ENCODE data around the gene ZFP36L1. TPM values are rescaled to one million over a fixed set of nuclear protein-coding genes. Genes with fewer than 3 reads are reported as not detected.

Gene ZFP36L1
- total and polyA plus RNA-seq, 10 donors, result 65.7 to 443 (median 305) TPM

DNA sequence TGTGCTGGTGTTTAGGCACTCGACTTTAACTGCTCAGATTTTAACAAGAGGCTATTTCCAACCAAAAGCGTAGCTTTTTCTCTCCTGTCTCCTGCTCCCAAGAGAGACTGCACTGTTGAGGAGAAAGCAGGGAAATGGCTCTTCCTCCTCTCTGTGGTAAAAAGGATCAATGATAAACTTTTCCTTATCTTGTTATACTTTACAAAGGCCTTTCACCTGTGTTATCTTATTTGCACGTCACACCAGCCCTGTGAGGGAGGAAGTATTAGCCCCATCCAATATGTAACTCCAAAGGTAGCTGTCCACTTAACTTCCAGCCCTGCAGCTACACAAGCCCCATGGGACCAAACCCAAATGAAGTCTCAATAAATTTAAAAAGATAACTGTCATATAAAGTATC, 32.9 kb upstream of the ZFP36L1 start:
- TF ChIP-seq, protein P1, sequence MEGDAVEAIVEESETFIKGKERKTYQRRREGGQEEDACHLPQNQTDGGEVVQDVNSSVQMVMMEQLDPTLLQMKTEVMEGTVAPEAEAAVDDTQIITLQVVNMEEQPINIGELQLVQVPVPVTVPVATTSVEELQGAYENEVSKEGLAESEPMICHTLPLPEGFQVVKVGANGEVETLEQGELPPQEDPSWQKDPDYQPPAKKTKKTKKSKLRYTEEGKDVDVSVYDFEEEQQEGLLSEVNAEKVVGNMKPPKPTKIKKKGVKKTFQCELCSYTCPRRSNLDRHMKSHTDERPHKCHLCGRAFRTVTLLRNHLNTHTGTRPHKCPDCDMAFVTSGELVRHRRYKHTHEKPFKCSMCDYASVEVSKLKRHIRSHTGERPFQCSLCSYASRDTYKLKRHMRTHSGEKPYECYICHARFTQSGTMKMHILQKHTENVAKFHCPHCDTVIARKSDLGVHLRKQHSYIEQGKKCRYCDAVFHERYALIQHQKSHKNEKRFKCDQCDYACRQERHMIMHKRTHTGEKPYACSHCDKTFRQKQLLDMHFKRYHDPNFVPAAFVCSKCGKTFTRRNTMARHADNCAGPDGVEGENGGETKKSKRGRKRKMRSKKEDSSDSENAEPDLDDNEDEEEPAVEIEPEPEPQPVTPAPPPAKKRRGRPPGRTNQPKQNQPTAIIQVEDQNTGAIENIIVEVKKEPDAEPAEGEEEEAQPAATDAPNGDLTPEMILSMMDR (IDR thresholded peaks at IDR 0.05 in 8 of 11, conservative IDR thresholded peaks at IDR 0.05 in 3 of 11), result no peak
- TF ChIP-seq POLR2AphosphoS5 (IDR thresholded peaks at IDR 0.05) (no peak), POLR2A (IDR thresholded peaks at IDR 0.05) (no peak)
- 85 to 94% (median 92%) methylated on average over 3 of the region's 3 CpGs for WGBS, 5 donors
- Histone ChIP-seq H3K4me3 (no peak overlapping the region), H3K9me3 (no peaks in the 10 kb centered on the region), H3K36me3 (no peaks in the 10 kb centered on the region), H3K27me3 (replicated peaks in 1 of 7) (no peaks in the 10 kb centered on the region), H3K4me1 (peaks cover 0 to 36% (median 24%) of the 10 kb centered on the region in 6 donors), H3K27ac (no peak overlapping the region)
- intact Hi-C loops (cut with DNase I; ENCODE audit: low total_unique reads), result no loop called here
- DNase-seq, result no peak

DNA sequence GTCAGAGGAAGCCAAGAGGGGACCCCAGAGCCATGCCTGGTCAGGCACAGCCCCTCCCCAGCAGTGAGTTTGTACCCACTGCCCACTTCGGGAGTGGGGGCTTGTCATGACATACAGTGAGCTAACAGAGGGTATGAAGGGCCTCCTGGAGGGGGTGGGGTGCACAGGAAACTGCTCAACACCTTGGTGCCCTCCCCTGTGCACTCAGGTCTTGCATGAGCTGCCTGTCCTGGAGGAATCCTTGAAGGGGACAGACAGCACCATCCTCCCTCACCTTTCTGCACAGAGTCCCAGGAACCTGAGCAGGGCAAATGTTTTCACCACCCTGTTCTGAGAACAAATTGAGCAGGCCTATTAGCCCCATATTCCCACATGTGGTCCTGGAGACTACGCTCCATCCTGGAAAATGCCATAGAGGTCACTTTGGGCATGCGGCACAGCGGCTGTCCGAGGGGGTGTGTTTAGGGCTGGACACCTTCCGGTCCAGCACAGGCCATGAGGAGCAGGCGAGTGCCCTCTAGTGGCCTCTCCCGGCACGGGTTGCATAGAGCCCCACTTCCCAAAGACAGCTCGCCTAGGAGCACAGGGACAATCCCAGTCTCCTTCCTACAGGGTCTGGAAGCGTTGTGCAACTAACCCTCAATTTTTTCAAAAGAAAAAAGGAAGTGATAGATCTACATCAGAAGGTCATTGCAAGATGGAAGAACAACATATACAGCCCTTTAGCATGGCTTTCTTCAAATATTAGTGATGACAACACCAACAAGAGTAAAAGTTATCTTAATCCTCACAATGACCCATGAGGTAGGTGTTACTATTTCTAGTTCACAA, 31.9 kb upstream of the ZFP36L1 start:
- peak; percentile 90 for DNase-seq
- H3K4me3 ChIP-seq, result no peak overlapping the region
- no peak overlapping the region for H3K27ac ChIP-seq
- no peaks in the 10 kb centered on the region for H3K9me3 ChIP-seq
- intact Hi-C loops (cut with DNase I; ENCODE audit: low total_unique reads), result loop anchor here (5.0 kb wide), 1 partner anchor 887 kb away; no protein-coding TSS in a partner anchor
- H3K36me3 ChIP-seq, result no peaks in the 10 kb centered on the region
- TF ChIP-seq POLR2AphosphoS5 (IDR thresholded peaks at IDR 0.05), result peak; percentile 37 to 56 (median 56)
- TF ChIP-seq, protein P1 (IDR thresholded peaks at IDR 0.05 in 8 of 11, conservative IDR thresholded peaks at IDR 0.05 in 3 of 11), result peak in 10 of 11 experiments; percentile 40 to 88 (median 80)
- no peak for TF ChIP-seq POLR2A (IDR thresholded peaks at IDR 0.05)
- WGBS, 5 donors, result 20 to 42% (median 29%) methylated on average over 10 to 11 of the region's 11 CpGs
- H3K27me3 ChIP-seq (replicated peaks in 1 of 7), result no peaks in the 10 kb centered on the region
- peaks cover 0 to 46% (median 34%) of the 10 kb centered on the region in 6 donors for H3K4me1 ChIP-seq

DNA sequence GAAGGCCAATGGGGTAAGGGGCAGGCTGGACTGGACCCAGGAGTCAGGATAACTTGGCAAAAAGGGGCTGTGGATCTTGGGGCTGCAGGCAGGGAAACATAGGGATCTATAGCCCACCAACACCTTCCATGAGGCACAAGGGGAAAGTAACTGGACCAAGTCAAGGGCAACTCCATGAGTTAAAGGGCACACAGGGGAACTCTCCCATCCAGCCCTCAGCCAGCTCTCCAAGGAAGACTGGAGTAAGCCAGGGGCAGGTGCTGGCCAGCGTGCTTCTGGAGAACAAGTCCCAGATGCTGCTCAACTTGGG, 31.3 kb upstream of the ZFP36L1 start:
- DNase-seq, result no peak
- no peaks in the 10 kb centered on the region for H3K9me3 ChIP-seq
- no peaks in the 10 kb centered on the region for H3K27me3 ChIP-seq (replicated peaks in 1 of 7)
- no peaks in the 10 kb centered on the region for H3K36me3 ChIP-seq
- TF ChIP-seq POLR2A (IDR thresholded peaks at IDR 0.05), result no peak
- TF ChIP-seq, protein P1 (IDR thresholded peaks at IDR 0.05 in 8 of 11, conservative IDR thresholded peaks at IDR 0.05 in 3 of 11), result no peak
- no peak for TF ChIP-seq POLR2AphosphoS5 (IDR thresholded peaks at IDR 0.05)
- H3K27ac ChIP-seq, result no peak overlapping the region
- 96 to 100% (median 96%) methylated on average over 1 of the region's 1 CpG; no CpG with 5 or more reads in 2 of the 5 donors for WGBS, 5 donors
- intact Hi-C loops (cut with DNase I; ENCODE audit: low total_unique reads), result loop anchor here (5.0 kb wide), 1 partner anchor 887 kb away; no protein-coding TSS in a partner anchor
- H3K4me1 ChIP-seq, result peaks cover 0 to 52% (median 36%) of the 10 kb centered on the region in 6 donors
- H3K4me3 ChIP-seq, result no peak overlapping the region

DNA sequence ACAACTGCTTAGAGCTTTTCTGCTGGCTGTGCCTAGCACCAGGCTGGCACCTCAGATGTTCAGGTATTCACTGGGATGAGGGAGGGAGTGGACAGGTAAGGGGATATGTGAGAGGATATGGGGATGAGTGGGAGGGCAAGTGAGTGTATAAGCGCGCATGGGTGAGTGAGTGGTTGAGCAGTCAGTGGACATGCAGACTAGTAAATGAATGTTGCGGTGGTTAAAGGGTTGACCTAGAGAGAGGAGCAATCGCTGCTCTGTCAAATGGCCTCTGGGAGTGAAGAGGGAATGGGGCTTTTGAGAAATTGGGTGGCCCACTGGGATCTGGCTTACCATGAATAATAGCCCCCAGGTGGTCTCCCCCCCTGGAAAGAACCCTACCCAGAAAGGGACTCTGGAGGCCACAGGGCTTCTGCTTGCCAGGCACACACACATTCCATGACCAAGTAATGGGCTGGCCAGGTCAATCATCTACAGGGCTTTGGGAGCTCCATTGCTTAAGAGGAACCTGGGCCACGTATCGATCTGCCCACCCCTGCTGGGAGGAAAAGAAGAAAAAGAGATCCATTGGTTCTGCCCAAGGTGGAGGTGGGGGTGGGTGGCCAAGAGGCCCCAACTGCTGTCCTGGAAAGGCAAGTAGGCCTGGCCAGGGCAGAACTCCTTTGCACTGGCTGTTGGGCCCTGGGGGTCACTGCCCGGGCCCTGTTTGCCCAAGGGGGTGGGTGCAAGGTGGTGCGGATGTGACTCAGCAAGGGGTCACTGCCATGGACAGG, 30.8 kb upstream of the ZFP36L1 start:
- Histone ChIP-seq H3K36me3 (no peaks in the 10 kb centered on the region), H3K4me1 (peaks cover 0 to 52% (median 37%) of the 10 kb centered on the region in 6 donors), H3K27ac (no peak overlapping the region), H3K9me3 (no peaks in the 10 kb centered on the region), H3K27me3 (replicated peaks in 1 of 7) (no peaks in the 10 kb centered on the region), H3K4me3 (no peak overlapping the region)
- WGBS, 5 donors, result 93 to 97% (median 93%) methylated on average over 8 of the region's 8 CpGs
- no peak for DNase-seq
- intact Hi-C loops (cut with DNase I; ENCODE audit: low total_unique reads), result loop anchor here (5.0 kb wide), 1 partner anchor 886 kb away; no protein-coding TSS in a partner anchor
- TF ChIP-seq POLR2A (IDR thresholded peaks at IDR 0.05) (no peak), POLR2AphosphoS5 (IDR thresholded peaks at IDR 0.05) (no peak)
- TF ChIP-seq, protein P1 (IDR thresholded peaks at IDR 0.05 in 8 of 11, conservative IDR thresholded peaks at IDR 0.05 in 3 of 11), result no peak

Data from spleen (tissue), 11 donors.